A673 (cell line): ENCODE data around the gene FLACC1. TPM values are rescaled to one million over a fixed set of nuclear protein-coding genes. Genes with fewer than 3 reads are reported as not detected.

Experiments used
- BruUV-seq: library from RNA; stranded (reverse); fragments of 400-500 nt; replicated peaks from 2 replicates; lab custom pipeline; 2021; lab: Mats Ljungman, UMichigan
- CTCF ChIA-PET: fragments of 300-600 bp; sonication (Branson Sonifier 250); formaldehyde crosslinking; loops from one replicate; lab custom pipeline; 2022; ENCODE audit warnings: antibody characterized with exemption; lab: Charles Lee
- POLR2A ChIA-PET: fragments of 300-600 bp; sonication (Branson Sonifier 250); formaldehyde crosslinking; loops from one replicate; lab custom pipeline; 2022; ENCODE audit warnings: antibody characterized with exemption; ENCODE audit not compliant: low non-redundant PET; lab: Charles Lee
- DNase-seq: peaks from one replicate; pipeline ENCODE4 v3.0.0-alpha.2; 2015; ENCODE audit warnings: low spot score
- H3K27ac ChIP-seq: fragments of 200-600 bp; sonication (generic); 2 replicates; pipeline ENCODE4 v1.5.1; 2016; ENCODE audit warnings: mixed run types, low read depth, mild to moderate bottlenecking, mixed read lengths, antibody characterized with exemption, low read length; ENCODE audit not compliant: poor library complexity, severe bottlenecking
- H3K27me3 ChIP-seq: fragments of 200-600 bp; sonication (generic); replicated peaks from 2 replicates; pipeline ENCODE4 v1.6.1; 2017; ENCODE audit warnings: mixed run types, low read depth, mild to moderate bottlenecking, mixed read lengths, antibody characterized with exemption, low read length; ENCODE audit not compliant: insufficient read depth, poor library complexity
- H3K36me3 ChIP-seq: fragments of 200-600 bp; sonication (generic); 2 replicates; pipeline ENCODE4 v1.6.1; 2016; ENCODE audit warnings: mixed run types, mild to moderate bottlenecking, mixed read lengths, antibody characterized with exemption, low read length; ENCODE audit not compliant: insufficient read depth, poor library complexity, severe bottlenecking
- H3K4me1 ChIP-seq: fragments of 200-600 bp; sonication (generic); 2 replicates; pipeline ENCODE4 v1.6.1; 2017; ENCODE audit warnings: mixed run types, mild to moderate bottlenecking, mixed read lengths, antibody characterized with exemption, low read length; ENCODE audit not compliant: insufficient read depth, poor library complexity, severe bottlenecking
- H3K4me3 ChIP-seq: fragments of 200-600 bp; sonication (generic); 2 replicates; pipeline ENCODE4 v1.5.1; 2016; ENCODE audit warnings: low read depth, mixed run types, mild to moderate bottlenecking, mixed read lengths, low read length; ENCODE audit not compliant: poor library complexity, severe bottlenecking
- H3K9me3 ChIP-seq: fragments of 200-600 bp; sonication (generic); 2 replicates; pipeline ENCODE4 v1.6.1; 2016; ENCODE audit warnings: mixed run types, low read depth, mild to moderate bottlenecking, mixed read lengths, antibody characterized with exemption, low read length; ENCODE audit not compliant: poor library complexity, severe bottlenecking
- CTCF ChIP-seq: fragments of 300-800, 200-600 bp; sonication (generic); conservative IDR thresholded peaks from 2 replicates; pipeline ENCODE4 v1.5.1; 2017; ENCODE audit warnings: low read depth, mild to moderate bottlenecking, antibody characterized with exemption, low read length, moderate library complexity, mixed read lengths
- EZH2 ChIP-seq: fragments of 200-600 bp; sonication (generic); IDR thresholded peaks from 2 replicates; pipeline ENCODE4 v1.6.1; 2017; ENCODE audit warnings: borderline replicate concordance, low read depth, mild to moderate bottlenecking, mixed read lengths, antibody characterized with exemption, low read length; ENCODE audit not compliant: poor library complexity, severe bottlenecking
- intact Hi-C: fragments of 100-400 bp; cut with micrococcal nuclease; formaldehyde crosslinking; loops from one replicate; pipeline ENCODE4 v1.10.0; 2022; ENCODE audit not compliant: unreplicated experiment
- total RNA-seq: library from RNA; stranded (reverse); gene quantifications from 2 replicates; pipeline ENCODE4 v1.2.3, GENCODE V29; 2021

FLACC1 gene
- total RNA-seq, 1 experiment from 2014 or later = 2.4 TPM

GRCh38 chr2:201342923-201343322, 14.2 kb downstream of the FLACC1 start:
- no TSS peak for BruUV-seq
- H3K27me3 ChIP-seq = no peaks in the 10 kb centered on the region
- TF ChIP-seq CTCF = no peak
- no peak for TF ChIP-seq EZH2
- intact Hi-C loops = no loop called here
- POLR2A ChIA-PET = no interaction called here
- no peaks in the 10 kb centered on the region for H3K9me3 ChIP-seq
- no peak overlapping the region for H3K4me3 ChIP-seq
- H3K36me3 ChIP-seq = no peaks in the 10 kb centered on the region
- H3K27ac ChIP-seq = no peak overlapping the region
- no peak for DNase-seq
- H3K4me1 ChIP-seq = no peaks in the 10 kb centered on the region
- CTCF ChIA-PET = no interaction called here

DNA sequence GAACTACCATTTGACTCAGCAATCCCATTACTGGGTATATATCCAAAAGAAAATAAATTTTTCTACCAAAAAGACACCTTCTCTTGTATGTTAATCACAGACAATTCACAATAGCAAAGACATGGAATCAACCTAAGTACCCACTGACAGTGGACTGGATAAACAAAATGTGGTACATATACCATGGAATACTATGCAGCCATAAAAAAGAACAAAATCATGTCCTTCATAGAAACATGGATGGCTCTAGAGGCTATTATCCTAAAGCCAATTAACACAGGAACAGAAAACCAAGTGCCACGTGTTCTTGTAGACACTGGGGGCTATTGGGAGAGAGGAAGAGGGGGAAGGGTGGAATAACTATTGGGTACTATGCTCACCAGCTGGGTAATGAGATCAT, 27.7 kb downstream of the FLACC1 start:
- Histone ChIP-seq H3K4me3 (no peak overlapping the region), H3K36me3 (no peaks in the 10 kb centered on the region), H3K4me1 (no peaks in the 10 kb centered on the region), H3K9me3 (peaks cover 5% of the 10 kb centered on the region), H3K27me3 (no peaks in the 10 kb centered on the region), H3K27ac (no peak overlapping the region)
- intact Hi-C loops = no loop called here
- TF ChIP-seq CTCF (no peak), EZH2 (no peak)
- ChIA-PET POLR2A (no interaction called here), CTCF (no interaction called here)
- no peak for DNase-seq
- BruUV-seq = no TSS peak

GRCh38 chr2:201327678-201328077, 29.5 kb downstream of the FLACC1 start:
- CTCF ChIA-PET = no interaction called here
- no TSS peak for BruUV-seq
- Histone ChIP-seq H3K36me3 (no peaks in the 10 kb centered on the region), H3K27me3 (no peaks in the 10 kb centered on the region), H3K4me1 (no peaks in the 10 kb centered on the region), H3K9me3 (peaks cover 10% of the 10 kb centered on the region), H3K4me3 (no peak overlapping the region), H3K27ac (no peak overlapping the region)
- intact Hi-C loops = no loop called here
- POLR2A ChIA-PET = no interaction called here
- TF ChIP-seq CTCF (no peak), EZH2 (no peak)
- no peak for DNase-seq
